HG03066 (cell line): ENCODE data around the gene ST8SIA3.

Source experiments
- ATAC-seq: cut with Tn5 transposase; IDR thresholded peaks from one replicate; pipeline ENCODE4 v1.9.1; 2021; ENCODE audit warnings: low read depth; ENCODE audit not compliant: unreplicated experiment

The ST8SIA3 gene

GRCh38 chr18:57352271-57352701 lies at the start of gene ST8SIA3:
Gene ST8SIA3 (plus strand): TSS chr18:57352557. CDS start chr18:57352847, 290 bp downstream.
- ATAC-seq, result no peak

GRCh38 chr18:57311472-57311871 lies 40.9 kb upstream of the ST8SIA3 start:
- no peak for ATAC-seq

GRCh38 chr18:57312346-57313144 lies 39.8 kb upstream of the ST8SIA3 start:
- no peak for ATAC-seq

- no peak for ATAC-seq
Observed at GRCh38 chr18:57320603-57321002, 31.8 kb upstream of the ST8SIA3 start.

- ATAC-seq, result no peak
Observed at GRCh38 chr18:57325491-57326166, 26.7 kb upstream of the ST8SIA3 start.

GRCh38 chr18:57326718-57327323 lies 25.5 kb upstream of the ST8SIA3 start:
- ATAC-seq, result no peak

- ATAC-seq, result no peak
Observed at GRCh38 chr18:57328665-57329064, 23.7 kb upstream of the ST8SIA3 start.

GRCh38 chr18:57329856-57330255 lies 22.5 kb upstream of the ST8SIA3 start:
- ATAC-seq, result no peak

- no peak for ATAC-seq
Observed at GRCh38 chr18:57331718-57332117, 20.6 kb upstream of the ST8SIA3 start.

- no peak for ATAC-seq
Observed at GRCh38 chr18:57333940-57334339, 18.4 kb upstream of the ST8SIA3 start.

GRCh38 chr18:57334383-57334782 lies 18.0 kb upstream of the ST8SIA3 start:
- ATAC-seq, result no peak

- no peak for ATAC-seq
Observed at GRCh38 chr18:57336343-57336742, 16.0 kb upstream of the ST8SIA3 start.

- ATAC-seq, result no peak
Observed at GRCh38 chr18:57337890-57338289, 14.5 kb upstream of the ST8SIA3 start.

- no peak for ATAC-seq
Observed at GRCh38 chr18:57343833-57344232, 8.5 kb upstream of the ST8SIA3 start.

- ATAC-seq, result no peak
Observed at GRCh38 chr18:57346876-57347275, 5.5 kb upstream of the ST8SIA3 start.

- ATAC-seq, result no peak
Observed at GRCh38 chr18:57347784-57348183, 4.6 kb upstream of the ST8SIA3 start.

- no peak for ATAC-seq
Observed at GRCh38 chr18:57352761-57353136, 392 bp downstream of the ST8SIA3 start.

- no peak for ATAC-seq
Observed at GRCh38 chr18:57353137-57353939, 981 bp downstream of the ST8SIA3 start.

GRCh38 chr18:57353940-57354461 lies 1.6 kb downstream of the ST8SIA3 start:
- no peak for ATAC-seq

- no peak for ATAC-seq
Observed at GRCh38 chr18:57359433-57359832, 7.1 kb downstream of the ST8SIA3 start.

GRCh38 chr18:57362714-57363113 lies 10.4 kb downstream of the ST8SIA3 start:
- ATAC-seq, result no peak
